ENCODE data around the gene BCL11B. TPM values are rescaled to one million over a fixed set of nuclear protein-coding genes. Genes with fewer than 3 reads are reported as not detected.
A peak's percentile ranks its signal among the peaks of the same experiment; 100 is the strongest.

Gene BCL11B
- total and polyA plus RNA-seq, 4 experiments from 2014 or later, result 2.6 to 165 (median 87.3) TPM

- Histone ChIP-seq H3K27ac (ENCODE audit: low read depth, low read length) (peak overlapping the region; percentile 70), H3K36me3 (ENCODE audit: insufficient read depth, low read length) (peaks cover 39% of the 10 kb centered on the region), H3K9me3 (ENCODE audit: control insufficient read depth in 1 of 2, low read length in 2 of 2) (no peaks in the 10 kb centered on the region), H3K27me3 (ENCODE audit: insufficient read depth, low read length) (no peaks in the 10 kb centered on the region), H3K4me3 (ENCODE audit: low read length in 2 of 2) (peak overlapping the region in 1 of 2 donors; percentile 0), H3K4me1 (ENCODE audit: insufficient read depth, low read length) (peaks cover 100% of the 10 kb centered on the region)
- H3K27me3 Mint-ChIP-seq, result no peaks in the 10 kb centered on the region
- H3K9me3 Mint-ChIP-seq, result peaks cover 0 to 7% (median 0%) of the 10 kb centered on the region in 8 donors
- intact Hi-C loops (cut with micrococcal nuclease), result loop anchor here (1.0 to 2.0 kb wide), 2 partner anchors 8 to 13 kb away; no protein-coding TSS in a partner anchor
- DNase-seq, result no peak
- peaks cover 48 to 88% of the 10 kb centered on the region in 2 donors for H3K36me3 Mint-ChIP-seq
- peak overlapping the region; percentile 93 to 96 (median 94) for H3K27ac Mint-ChIP-seq
- CTCF ChIA-PET (ENCODE audit: partially characterized antibody), result interaction anchor here (1.0 to 1.4 kb wide), 5 partner anchors 13 to 74 kb away, joined by 3 to 7 read pairs (median 4); no protein-coding TSS in a partner anchor
- H3K4me1 Mint-ChIP-seq, result peaks cover 78 to 100% (median 98%) of the 10 kb centered on the region in 4 donors
- peak overlapping the region; percentile 71 to 85 (median 78) for H3K4me3 Mint-ChIP-seq
- POLR2A ChIA-PET (ENCODE audit: partially characterized antibody), result interaction anchor here (1.1 to 87.2 kb wide), 6 partner anchors 8 to 1223 kb away, joined by 3 to 6015 read pairs (median 11); partner anchors contain the start of gene BCL11B
Measured at GRCh38 chr14:99201351-99202073, 70.5 kb downstream of the BCL11B start.

GRCh38 chr14:99200654-99201005 lies 71.4 kb downstream of the BCL11B start:
- Mint-ChIP-seq H3K9me3 (peaks cover 0 to 6% (median 0%) of the 10 kb centered on the region in 8 donors), H3K4me1 (peaks cover 76 to 100% (median 98%) of the 10 kb centered on the region in 4 donors), H3K36me3 (peaks cover 41 to 88% of the 10 kb centered on the region in 2 donors), H3K4me3 (peak overlapping the region in 5 of 8 donors; percentile 46 to 93 (median 80)), H3K27ac (peak overlapping the region; percentile 94 to 98 (median 95)), H3K27me3 (no peaks in the 10 kb centered on the region)
- Histone ChIP-seq H3K4me1 (ENCODE audit: insufficient read depth, low read length) (peaks cover 100% of the 10 kb centered on the region), H3K4me3 (ENCODE audit: low read length in 2 of 2) (no peak overlapping the region), H3K9me3 (ENCODE audit: control insufficient read depth in 1 of 2, low read length in 2 of 2) (no peaks in the 10 kb centered on the region), H3K36me3 (ENCODE audit: insufficient read depth, low read length) (peaks cover 38% of the 10 kb centered on the region), H3K27ac (ENCODE audit: low read depth, low read length) (peak overlapping the region; percentile 70), H3K27me3 (ENCODE audit: insufficient read depth, low read length) (no peaks in the 10 kb centered on the region)
- intact Hi-C loops (cut with micrococcal nuclease), result loop anchor here (1.0 to 2.0 kb wide), 2 partner anchors 7 to 14 kb away; no protein-coding TSS in a partner anchor
- POLR2A ChIA-PET (ENCODE audit: partially characterized antibody), result interaction anchor here (2.6 to 87.2 kb wide), 3 partner anchors 9 to 44 kb away, joined by 14 to 6015 read pairs (median 25); partner anchors contain the start of gene BCL11B
- DNase-seq, result no peak
- CTCF ChIA-PET (ENCODE audit: partially characterized antibody), result interaction anchor here (1.0 to 1.2 kb wide), 3 partner anchors 12 to 74 kb away, joined by 3 to 4 read pairs (median 3); no protein-coding TSS in a partner anchor

DNA sequence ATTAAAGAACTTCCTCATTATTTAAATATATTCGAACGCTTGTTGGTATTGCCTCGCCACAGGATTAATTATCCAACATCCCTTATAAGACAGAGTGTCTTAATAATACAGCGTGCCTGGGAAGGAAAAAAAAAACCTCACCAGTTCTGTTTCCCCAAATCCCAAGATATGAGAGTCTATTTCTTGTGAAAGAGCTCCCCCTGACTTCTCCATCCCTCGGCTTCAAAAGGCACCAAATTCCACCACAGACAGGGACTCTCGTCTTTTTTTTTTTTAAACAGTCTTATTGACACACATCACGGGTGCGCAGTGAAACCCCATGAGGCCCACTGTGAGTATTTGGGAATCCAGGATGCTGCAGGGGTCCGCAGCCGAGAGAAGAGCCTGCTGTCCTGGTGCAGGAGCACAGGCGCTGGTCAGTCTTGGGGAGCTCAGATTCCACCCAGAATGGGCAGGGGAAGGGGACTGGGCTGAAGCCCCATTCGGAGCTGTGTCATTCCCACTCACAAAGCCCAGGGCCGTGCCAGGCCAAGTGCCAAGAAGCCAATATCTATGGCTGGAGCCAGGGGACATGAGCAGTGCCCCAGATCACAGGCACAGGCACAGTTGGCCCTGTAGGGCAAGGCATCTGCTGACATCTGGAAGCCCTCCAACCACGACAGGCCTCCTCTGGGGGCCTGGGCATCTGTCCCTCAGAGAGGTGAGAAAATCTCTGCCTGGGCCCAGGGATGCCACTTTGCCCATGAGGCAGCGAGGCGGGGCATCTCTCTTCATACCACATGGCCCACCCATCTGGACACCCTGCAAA lies 71.9 kb downstream of the BCL11B start:
- ChIA-PET POLR2A (ENCODE audit: partially characterized antibody) (interaction anchor here (0.7 to 87.2 kb wide), 4 partner anchors 8 to 45 kb away, joined by 3 to 6015 read pairs (median 20); partner anchors contain the start of gene BCL11B), CTCF (ENCODE audit: partially characterized antibody) (interaction anchor here (0.5 to 1.6 kb wide), 7 partner anchors 8 to 75 kb away, joined by 3 to 4 read pairs (median 3); no protein-coding TSS in a partner anchor)
- H3K27me3 Mint-ChIP-seq, result no peaks in the 10 kb centered on the region
- peaks cover 41 to 88% of the 10 kb centered on the region in 2 donors for H3K36me3 Mint-ChIP-seq
- Histone ChIP-seq H3K9me3 (ENCODE audit: control insufficient read depth in 1 of 2, low read length in 2 of 2) (no peaks in the 10 kb centered on the region), H3K36me3 (ENCODE audit: insufficient read depth, low read length) (peaks cover 33% of the 10 kb centered on the region), H3K27ac (ENCODE audit: low read depth, low read length) (peak overlapping the region; percentile 70), H3K27me3 (ENCODE audit: insufficient read depth, low read length) (no peaks in the 10 kb centered on the region), H3K4me3 (ENCODE audit: low read length in 2 of 2) (no peak overlapping the region), H3K4me1 (ENCODE audit: insufficient read depth, low read length) (peaks cover 100% of the 10 kb centered on the region)
- H3K4me3 Mint-ChIP-seq, result peak overlapping the region; percentile 59 to 94 (median 74)
- H3K9me3 Mint-ChIP-seq, result peaks cover 0 to 3% (median 0%) of the 10 kb centered on the region in 8 donors
- no peak for DNase-seq
- H3K27ac Mint-ChIP-seq, result peak overlapping the region; percentile 88 to 98 (median 94)
- peaks cover 77 to 100% (median 98%) of the 10 kb centered on the region in 4 donors for H3K4me1 Mint-ChIP-seq
- intact Hi-C loops (cut with micrococcal nuclease), result loop anchor here (2.0 kb wide), 1 partner anchor 15 kb away; no protein-coding TSS in a partner anchor

GRCh38 chr14:99198746-99199502 lies 73.1 kb downstream of the BCL11B start:
- peaks cover 36 to 88% of the 10 kb centered on the region in 2 donors for H3K36me3 Mint-ChIP-seq
- intact Hi-C loops (cut with micrococcal nuclease), result no loop called here
- ChIA-PET CTCF (ENCODE audit: partially characterized antibody) (interaction anchor here (1.6 kb wide), 1 partner anchor 12 kb away, joined by 3 read pairs; no protein-coding TSS in a partner anchor), POLR2A (ENCODE audit: partially characterized antibody) (interaction anchor here (1.0 to 87.2 kb wide), 6 partner anchors 9 to 1221 kb away, joined by 3 to 6015 read pairs (median 11); partner anchors contain the start of gene BCL11B)
- H3K27ac ChIP-seq (ENCODE audit: low read depth, low read length), result peak overlapping the region; percentile 70
- no peaks in the 10 kb centered on the region for H3K27me3 ChIP-seq (ENCODE audit: insufficient read depth, low read length)
- peaks cover 0 to 8% (median 0%) of the 10 kb centered on the region in 8 donors for H3K9me3 Mint-ChIP-seq
- peak overlapping the region; percentile 88 to 98 (median 94) for H3K27ac Mint-ChIP-seq
- peak overlapping the region; percentile 49 to 94 (median 70) for H3K4me3 Mint-ChIP-seq
- no peak overlapping the region for H3K4me3 ChIP-seq (ENCODE audit: low read length in 2 of 2)
- peaks cover 80 to 100% (median 98%) of the 10 kb centered on the region in 4 donors for H3K4me1 Mint-ChIP-seq
- no peaks in the 10 kb centered on the region for H3K9me3 ChIP-seq (ENCODE audit: control insufficient read depth in 1 of 2, low read length in 2 of 2)
- peaks cover 100% of the 10 kb centered on the region for H3K4me1 ChIP-seq (ENCODE audit: insufficient read depth, low read length)
- no peak for DNase-seq
- peaks cover 33% of the 10 kb centered on the region for H3K36me3 ChIP-seq (ENCODE audit: insufficient read depth, low read length)
- H3K27me3 Mint-ChIP-seq, result no peaks in the 10 kb centered on the region

- Mint-ChIP-seq H3K27me3 (no peaks in the 10 kb centered on the region), H3K36me3 (peaks cover 39 to 76% of the 10 kb centered on the region in 2 donors), H3K4me3 (peak overlapping the region in 7 of 8 donors; percentile 25 to 94 (median 57)), H3K4me1 (peaks cover 78 to 100% (median 95%) of the 10 kb centered on the region in 4 donors), H3K27ac (peak overlapping the region; percentile 56 to 98 (median 92)), H3K9me3 (peaks cover 0 to 8% (median 0%) of the 10 kb centered on the region in 8 donors)
- peak overlapping the region; percentile 3 for H3K27ac ChIP-seq (ENCODE audit: low read depth, low read length)
- peaks cover 28% of the 10 kb centered on the region for H3K36me3 ChIP-seq (ENCODE audit: insufficient read depth, low read length)
- no peaks in the 10 kb centered on the region for H3K27me3 ChIP-seq (ENCODE audit: insufficient read depth, low read length)
- peaks cover 98% of the 10 kb centered on the region for H3K4me1 ChIP-seq (ENCODE audit: insufficient read depth, low read length)
- no peaks in the 10 kb centered on the region for H3K9me3 ChIP-seq (ENCODE audit: control insufficient read depth in 1 of 2, low read length in 2 of 2)
- intact Hi-C loops (cut with micrococcal nuclease), result no loop called here
- ChIA-PET POLR2A (ENCODE audit: partially characterized antibody) (interaction anchor here (1.0 to 87.2 kb wide), 4 partner anchors 9 to 48 kb away, joined by 3 to 6015 read pairs (median 41); partner anchors contain the start of gene BCL11B), CTCF (ENCODE audit: partially characterized antibody) (interaction anchor here (1.1 to 1.6 kb wide), 4 partner anchors 14 to 76 kb away, joined by 4 to 6 read pairs (median 4); partner anchors contain the start of gene BCL11B)
- H3K4me3 ChIP-seq (ENCODE audit: low read length in 2 of 2), result no peak overlapping the region
- DNase-seq, result no peak
Measured at GRCh38 chr14:99196310-99196650, 75.7 kb downstream of the BCL11B start.
